ENCODE data around the gene PARVG.

- TF ChIP-seq KDM1A (IDR thresholded peaks at IDR 0.05; ENCODE audit: low read depth): no peak
- no peak for TF ChIP-seq CTCF (IDR thresholded peaks at IDR 0.05)
- no peak for TF ChIP-seq CBX8 (IDR thresholded peaks at IDR 0.05)
- TF ChIP-seq POLR2A (IDR thresholded peaks at IDR 0.05; ENCODE audit: low read length): no peak
- no peak for TF ChIP-seq JUN (IDR thresholded peaks at IDR 0.05)
- no peak for TF ChIP-seq MAZ (IDR thresholded peaks at IDR 0.05; ENCODE audit: borderline replicate concordance, low read depth, low read length)
- no peak for TF ChIP-seq SMC3 (IDR thresholded peaks at IDR 0.05)
- TF ChIP-seq RNF2 (IDR thresholded peaks at IDR 0.05; ENCODE audit: borderline replicate concordance, low read depth): no peak
- TF ChIP-seq HDAC2 (IDR thresholded peaks at IDR 0.05): no peak
- no peak for TF ChIP-seq E2F6 (IDR thresholded peaks at IDR 0.05; ENCODE audit: borderline replicate concordance, low read depth)
- no peak for TF ChIP-seq HOXA7 (CRISPR knock-in tag; IDR thresholded peaks at IDR 0.05)
- TF ChIP-seq USF2 (IDR thresholded peaks at IDR 0.05): no peak
- TF ChIP-seq ELK1 (IDR thresholded peaks at IDR 0.05; ENCODE audit: low read depth, low read length): no peak
- no peak for TF ChIP-seq HOXB5 (CRISPR knock-in tag; IDR thresholded peaks at IDR 0.05)
Measured at GRCh38 chr22:44218071-44218470, 37.3 kb downstream of the PARVG start.

Measured in A549 (cell line).